Gastrocnemius medialis (tissue), 4 donors: Measurements from ENCODE around the gene ERGIC3. TPM values are rescaled to one million over a fixed set of nuclear protein-coding genes. Genes with fewer than 3 reads are reported as not detected.
"Not testable (repeated sequence)": the region's sequence is repeated elsewhere in the genome, so short reads cannot be mapped to it uniquely, and the experiment has no call there.

Experiments used
- ATAC-seq, 2 donors: fragments of 150-250 bp; one replicate each; pipeline ENCODE4 v1.9.1; 2016
- DNase-seq, 2 donors: peaks; one replicate each; pipeline ENCODE4 v3.0.0-alpha.2; 2019
- H3K27ac ChIP-seq, 4 donors: fragments of 200-600 bp; sonication (generic); 1 replicate in 1 of 4; 2 replicates in 3 of 4; pipeline ENCODE4 v1.5.1; 2016 to 2018; ENCODE audit warnings: mild to moderate bottlenecking in 2 of 4, moderate library complexity in 1 of 4
- H3K27me3 ChIP-seq, 3 donors: fragments of 200-600 bp; sonication (generic) in 2 of 3; 1 replicate in 1 of 3; 2 replicates in 2 of 3; pipeline versions ENCODE4 v1.5.1 to v1.6.0; 2016 to 2019; ENCODE audit warnings: mild to moderate bottlenecking in 1 of 3, moderate library complexity in 1 of 3
- H3K36me3 ChIP-seq, 2 donors: fragments of 200-600 bp; sonication (generic) in 1 of 2; one replicate each; pipeline ENCODE4 v1.5.1; 2017 to 2018
- H3K4me1 ChIP-seq, 2 donors: fragments of 200-600 bp; sonication (generic) in 1 of 2; one replicate each; pipeline ENCODE4 v1.5.1; 2016 to 2017; ENCODE audit warnings: mild to moderate bottlenecking in 2 of 2
- H3K4me3 ChIP-seq, 4 donors: fragments of 200-600 bp; sonication (generic) in 3 of 4; 1 replicate in 1 of 4; 2 replicates in 3 of 4; pipeline ENCODE4 v1.5.1; 2016 to 2019; ENCODE audit warnings: mild to moderate bottlenecking in 2 of 4
- H3K9me3 ChIP-seq, 3 donors: fragments of 200-600 bp; sonication (generic) in 2 of 3; 1 replicate in 1 of 3; 2 replicates in 2 of 3; pipeline ENCODE4 v1.5.1; 2016 to 2019
- POLR2A ChIP-seq, 2 donors: fragments of 450-650 bp; IDR thresholded peaks; one replicate each; pipeline ENCODE4 v1.6.1; 2017; ENCODE audit warnings: antibody characterized with exemption in 2 of 2, mild to moderate bottlenecking in 2 of 2, moderate library complexity in 2 of 2
- in situ Hi-C, 4 donors: fragments of 200-750 bp; cut with MboI; loops; one replicate each; pipeline versions ENCODE4 v1.15.0 to v1.8.0; 2017; ENCODE audit warnings: low sequenced_read_pairs in 4 of 4
- intact Hi-C: fragments of 100-400 bp; cut with DNase I; formaldehyde crosslinking; loops from one replicate; pipeline ENCODE4 v1.15.1; 2023; ENCODE audit warnings: low total_unique reads
- total RNA-seq, 4 donors: library from RNA; depleted of rRNA; stranded (reverse); fragments of >200 nt; gene quantifications; one replicate each; pipeline versions ENCODE4 v1.1.0 to v1.2.3, GENCODE V29; 2016
- TF ChIP-seq, protein P1 (sequence below), 5 experiments: fragments of 450-650 bp in 3 of 5; fragments of 200-600 bp in 2 of 5; sonication (generic) in 2 of 5; IDR thresholded peaks in 4 of 5; conservative IDR thresholded peaks in 1 of 5; 1 replicate in 4 of 5; 2 replicates in 1 of 5; pipeline ENCODE4 v1.5.1; 2016 to 2019; ENCODE audit warnings: antibody characterized with exemption in 5 of 5, mild to moderate bottlenecking in 3 of 5, moderate library complexity in 3 of 5

ERGIC3 gene
- total RNA-seq, 4 donors from 2014 or later, result 82.5 to 91.0 (median 89.2) TPM

DNA sequence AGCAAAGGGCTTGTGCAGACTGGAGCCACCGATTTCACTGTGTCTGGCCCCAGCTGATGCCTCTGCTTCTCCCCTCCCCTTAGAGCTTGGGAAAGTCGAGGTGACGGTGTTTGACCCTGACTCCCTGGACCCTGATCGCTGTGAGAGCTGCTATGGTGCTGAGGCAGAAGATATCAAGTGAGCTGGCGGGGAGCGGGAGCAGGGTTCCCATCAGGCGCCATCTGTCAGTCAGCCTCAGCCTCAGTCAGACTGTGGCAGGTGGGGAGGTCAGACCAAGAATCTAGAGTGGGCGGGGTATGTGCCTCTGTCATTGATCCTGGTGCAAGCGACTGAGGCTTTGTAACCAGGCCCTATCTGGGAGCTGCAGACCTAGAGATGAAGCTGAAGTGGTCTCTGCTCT, 5.5 kb downstream of the ERGIC3 start:
- peaks cover 0 to 58% of the 10 kb centered on the region in 2 donors for H3K36me3 ChIP-seq
- no peak for TF ChIP-seq POLR2A (IDR thresholded peaks at IDR 0.05)
- TF ChIP-seq, protein P1, sequence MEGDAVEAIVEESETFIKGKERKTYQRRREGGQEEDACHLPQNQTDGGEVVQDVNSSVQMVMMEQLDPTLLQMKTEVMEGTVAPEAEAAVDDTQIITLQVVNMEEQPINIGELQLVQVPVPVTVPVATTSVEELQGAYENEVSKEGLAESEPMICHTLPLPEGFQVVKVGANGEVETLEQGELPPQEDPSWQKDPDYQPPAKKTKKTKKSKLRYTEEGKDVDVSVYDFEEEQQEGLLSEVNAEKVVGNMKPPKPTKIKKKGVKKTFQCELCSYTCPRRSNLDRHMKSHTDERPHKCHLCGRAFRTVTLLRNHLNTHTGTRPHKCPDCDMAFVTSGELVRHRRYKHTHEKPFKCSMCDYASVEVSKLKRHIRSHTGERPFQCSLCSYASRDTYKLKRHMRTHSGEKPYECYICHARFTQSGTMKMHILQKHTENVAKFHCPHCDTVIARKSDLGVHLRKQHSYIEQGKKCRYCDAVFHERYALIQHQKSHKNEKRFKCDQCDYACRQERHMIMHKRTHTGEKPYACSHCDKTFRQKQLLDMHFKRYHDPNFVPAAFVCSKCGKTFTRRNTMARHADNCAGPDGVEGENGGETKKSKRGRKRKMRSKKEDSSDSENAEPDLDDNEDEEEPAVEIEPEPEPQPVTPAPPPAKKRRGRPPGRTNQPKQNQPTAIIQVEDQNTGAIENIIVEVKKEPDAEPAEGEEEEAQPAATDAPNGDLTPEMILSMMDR (IDR thresholded peaks at IDR 0.05 in 4 of 5, conservative IDR thresholded peaks at IDR 0.05 in 1 of 5), result no peak
- no peak for ATAC-seq

DNA sequence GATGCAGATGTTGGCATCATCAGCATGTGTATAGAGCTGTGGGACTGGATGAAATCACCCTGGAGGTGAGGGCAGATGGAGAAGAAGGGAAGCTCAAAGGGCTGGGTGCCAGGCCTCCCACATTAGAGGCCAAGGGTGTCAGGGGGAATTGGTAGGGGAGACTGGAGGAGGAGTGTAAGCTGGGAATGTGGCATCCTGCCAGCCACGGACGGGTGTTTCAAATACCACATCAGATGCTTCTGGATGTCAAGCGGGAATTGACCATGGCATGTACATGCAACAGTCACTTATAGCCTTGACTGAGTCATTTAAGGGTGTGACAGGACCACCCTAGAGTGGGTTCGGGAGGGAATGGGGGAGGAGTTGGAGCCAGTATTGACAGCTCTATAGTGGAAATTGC, 9.6 kb downstream of the ERGIC3 start:
- in situ Hi-C loops (no loop called here), intact Hi-C loops (no loop called here)
- ATAC-seq, result no peak
- no peak overlapping the region for H3K27ac ChIP-seq
- no peaks in the 10 kb centered on the region for H3K9me3 ChIP-seq
- DNase-seq, result no peak
- H3K4me3 ChIP-seq, result no peak overlapping the region
- TF ChIP-seq, protein P1 (IDR thresholded peaks at IDR 0.05 in 4 of 5, conservative IDR thresholded peaks at IDR 0.05 in 1 of 5), result no peak
- no peak for TF ChIP-seq POLR2A (IDR thresholded peaks at IDR 0.05)
- H3K27me3 ChIP-seq, result no peaks in the 10 kb centered on the region
- peaks cover 0 to 68% of the 10 kb centered on the region in 2 donors for H3K36me3 ChIP-seq
- H3K4me1 ChIP-seq, result no peaks in the 10 kb centered on the region

More for the DNA sequence above, 5.5 kb downstream of the ERGIC3 start:
- in situ Hi-C loops, result no loop called here
- Histone ChIP-seq H3K4me3 (no peak overlapping the region), H3K9me3 (no peaks in the 10 kb centered on the region), H3K4me1 (peaks cover 0 to 5% of the 10 kb centered on the region in 2 donors), H3K27me3 (no peaks in the 10 kb centered on the region), H3K27ac (no peak overlapping the region)
- no peak for DNase-seq
- intact Hi-C loops, result no loop called here

DNA sequence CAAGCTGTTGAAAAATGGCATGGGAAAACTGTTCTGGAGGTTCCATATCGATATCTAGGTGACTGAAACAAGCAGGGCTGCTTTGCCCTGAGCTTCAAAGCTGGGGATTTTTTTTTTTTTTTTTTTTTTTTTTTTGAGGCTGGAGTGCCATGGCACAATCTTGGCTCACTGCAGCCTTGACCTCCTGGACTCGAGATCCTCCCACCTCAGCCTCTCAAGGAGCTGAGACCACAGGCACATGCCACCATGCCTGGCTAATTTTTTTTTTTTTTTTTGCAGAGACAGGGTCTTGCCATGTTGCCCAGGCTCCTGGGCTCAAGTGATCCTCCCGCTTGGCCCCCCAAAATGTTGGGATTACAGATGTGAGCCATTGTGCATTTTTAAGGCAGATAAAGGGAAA, 11.0 kb downstream of the ERGIC3 start:
- no peak overlapping the region for H3K27ac ChIP-seq
- in situ Hi-C loops, result no loop called here
- peaks cover 0 to 68% of the 10 kb centered on the region in 2 donors for H3K36me3 ChIP-seq

DNA sequence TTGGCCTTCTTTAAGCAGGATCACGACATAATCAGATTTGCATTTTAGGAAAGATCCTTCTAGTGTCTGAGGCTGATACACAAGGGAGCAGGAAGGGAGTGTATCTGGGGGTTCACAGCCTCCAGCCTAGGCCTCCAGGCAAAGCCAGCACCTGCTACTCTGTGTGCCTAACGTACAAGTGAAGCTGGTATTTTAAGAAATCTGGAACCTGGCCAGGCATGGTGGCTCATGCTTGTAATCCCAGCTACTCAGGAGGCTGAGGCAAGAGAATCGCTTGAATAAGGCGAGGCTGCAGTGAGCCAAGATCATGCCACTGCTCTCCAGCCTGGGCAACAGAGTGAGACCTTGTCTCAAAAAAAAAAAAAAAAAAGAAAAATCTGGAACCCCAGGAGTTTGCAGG, 13.6 kb downstream of the ERGIC3 start:
- peaks cover 0 to 42% of the 10 kb centered on the region in 2 donors for H3K36me3 ChIP-seq
- DNase-seq, H3K27me3 ChIP-seq, H3K27ac ChIP-seq, H3K4me3 ChIP-seq, in situ Hi-C loops, intact Hi-C loops, H3K4me1 ChIP-seq, ATAC-seq, H3K9me3 ChIP-seq: not testable (repeated sequence)

More for the DNA sequence above, 11.0 kb downstream of the ERGIC3 start:
- intact Hi-C loops, result no loop called here
- Histone ChIP-seq H3K9me3 (no peaks in the 10 kb centered on the region), H3K4me3 (no peak overlapping the region), H3K27me3 (no peaks in the 10 kb centered on the region), H3K4me1 (no peaks in the 10 kb centered on the region)
- ATAC-seq, result no peak
- DNase-seq, result no peak
- no peak for TF ChIP-seq POLR2A (IDR thresholded peaks at IDR 0.05)
- TF ChIP-seq, protein P1 (IDR thresholded peaks at IDR 0.05 in 4 of 5, conservative IDR thresholded peaks at IDR 0.05 in 1 of 5), result no peak

DNA sequence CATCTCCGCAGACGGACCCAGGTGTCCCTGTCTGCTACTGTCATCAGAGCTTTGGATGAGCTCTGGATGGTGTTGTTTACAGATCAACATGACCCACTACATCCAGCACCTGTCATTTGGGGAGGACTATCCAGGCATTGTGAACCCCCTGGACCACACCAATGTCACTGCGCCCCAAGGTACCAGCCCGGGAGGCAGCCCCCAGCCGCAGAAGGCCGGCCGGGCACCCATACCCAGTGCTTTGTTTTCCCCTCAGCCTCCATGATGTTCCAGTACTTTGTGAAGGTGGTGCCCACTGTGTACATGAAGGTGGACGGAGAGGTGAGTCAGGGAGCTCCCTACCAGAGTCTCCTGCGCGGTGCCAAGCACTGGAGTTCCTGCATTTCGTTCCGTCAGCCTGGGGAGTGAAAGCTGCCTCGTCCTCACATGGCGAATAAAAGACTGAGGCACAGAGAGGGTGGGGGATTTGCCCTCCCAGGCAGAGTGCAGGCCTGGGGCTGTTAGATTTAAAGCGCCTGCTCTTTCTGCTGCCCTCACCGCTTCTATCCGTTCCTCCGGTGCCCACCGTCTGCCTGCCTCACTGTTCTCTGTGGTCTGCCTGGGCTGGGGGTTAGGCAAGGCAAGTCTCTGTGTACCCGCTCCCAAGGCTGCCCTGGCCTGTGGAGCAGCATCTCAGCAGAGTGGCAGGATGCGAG, 14.2 kb downstream of the ERGIC3 start:
- Histone ChIP-seq H3K36me3 (peaks cover 0 to 37% of the 10 kb centered on the region in 2 donors), H3K4me1 (no peaks in the 10 kb centered on the region), H3K27me3 (no peaks in the 10 kb centered on the region), H3K27ac (no peak overlapping the region), H3K4me3 (no peak overlapping the region), H3K9me3 (no peaks in the 10 kb centered on the region)
- DNase-seq (no peak), ATAC-seq (no peak)
- intact Hi-C loops, result no loop called here
- in situ Hi-C loops, result no loop called here
- no peak for TF ChIP-seq POLR2A (IDR thresholded peaks at IDR 0.05)
- TF ChIP-seq, protein P1 (IDR thresholded peaks at IDR 0.05 in 4 of 5, conservative IDR thresholded peaks at IDR 0.05 in 1 of 5), result no peak
